Measurements from ENCODE around the gene SPRN.
"Not testable (repeated sequence)": the region's sequence is repeated elsewhere in the genome, so short reads cannot be mapped to it uniquely, and the experiment has no call there.

The SPRN gene

GRCh38 chr10:133439517-133440461, 15.4 kb upstream of the SPRN start:
- DNase-seq = no peak

- no peak for DNase-seq
Observed at GRCh38 chr10:133438711-133439273, 14.4 kb upstream of the SPRN start.

GRCh38 chr10:133432789-133433188, 8.4 kb upstream of the SPRN start:
- DNase-seq = not testable (repeated sequence)

- not testable (repeated sequence) for DNase-seq
Observed at GRCh38 chr10:133431888-133432613, 7.6 kb upstream of the SPRN start.

GRCh38 chr10:133429571-133429970, 5.1 kb upstream of the SPRN start:
- not testable (repeated sequence) for DNase-seq

GRCh38 chr10:133424102-133424501, 323 bp downstream of the SPRN start:
- DNase-seq = not testable (repeated sequence)

GRCh38 chr10:133422807-133423771, 1.3 kb downstream of the SPRN start:
- DNase-seq = no peak

GRCh38 chr10:133422223-133422806, 2.1 kb downstream of the SPRN start:
- DNase-seq = no peak

GRCh38 chr10:133421336-133422222, 2.8 kb downstream of the SPRN start:
- DNase-seq = no peak

GRCh38 chr10:133420579-133420978, 3.8 kb downstream of the SPRN start:
- no peak for DNase-seq

GRCh38 chr10:133420028-133420427, 4.4 kb downstream of the SPRN start:
- DNase-seq = no peak

- no peak for DNase-seq
Observed at GRCh38 chr10:133419211-133419950, 5.0 kb downstream of the SPRN start.

- DNase-seq = no peak
Observed at GRCh38 chr10:133418289-133418993, 6.0 kb downstream of the SPRN start.

GRCh38 chr10:133415752-133416151, 8.7 kb downstream of the SPRN start:
- DNase-seq = no peak

GRCh38 chr10:133414401-133414800, 10.0 kb downstream of the SPRN start:
- DNase-seq = not testable (repeated sequence)

GRCh38 chr10:133412381-133412711, 12.1 kb downstream of the SPRN start:
- DNase-seq = no peak

GRCh38 chr10:133411523-133412380, 12.7 kb downstream of the SPRN start:
- no peak for DNase-seq

- no peak for DNase-seq
Observed at GRCh38 chr10:133405844-133406527, 18.4 kb downstream of the SPRN start.
